CD4-positive, alpha-beta T cell treated with Interleukin-10 for 1 hour (primary cell): Measurements from ENCODE around the gene ACOT4.
A peak's percentile ranks its signal among the peaks of the same experiment; 100 is the strongest.
"Not testable (repeated sequence)": the region's sequence is repeated elsewhere in the genome, so short reads cannot be mapped to it uniquely, and the experiment has no call there.

Source experiments
- DNase-seq: peaks from one replicate; pipeline ENCODE4 v3.0.0-alpha.2; 2020

The ACOT4 gene

GRCh38 chr14:73634011-73634833, 42.5 kb downstream of the ACOT4 start:
- DNase-seq, result no peak

GRCh38 chr14:73636355-73636754, 44.7 kb downstream of the ACOT4 start:
- DNase-seq, result not testable (repeated sequence)

GRCh38 chr14:73637830-73638229, 46.2 kb downstream of the ACOT4 start:
- DNase-seq, result no peak

- peak; percentile 9 for DNase-seq
Measured at GRCh38 chr14:73640796-73641365, 49.2 kb downstream of the ACOT4 start.

GRCh38 chr14:73644531-73645247, 53.0 kb downstream of the ACOT4 start, which contains the start of gene DNAL1:
Gene DNAL1, plus strand, starts transcription at chr14:73644986. Its CDS starts 54 bp downstream, at chr14:73645040.
- peak; percentile 94 for DNase-seq

GRCh38 chr14:73645248-73645610, 53.6 kb downstream of the ACOT4 start:
- no peak for DNase-seq
